ENCODE results near the gene PRRX1.
A peak's percentile ranks its signal among the peaks of the same experiment; 100 is the strongest.

Gene PRRX1

GRCh38 chr1:170664093-170664827 is at the start of gene PRRX1:
TSS of gene PRRX1 (plus strand) at chr1:170664131. CDS start at chr1:170664219, 88 bp downstream.
- peak in 5 of 56 donors; percentile 16 to 53 (median 29) for DNase-seq

GRCh38 chr1:170617591-170618330 is 46.2 kb upstream of the PRRX1 start:
- no peak for DNase-seq

- no peak for DNase-seq
Measured at GRCh38 chr1:170618421-170618820, 45.5 kb upstream of the PRRX1 start.

GRCh38 chr1:170619241-170620028 is 44.5 kb upstream of the PRRX1 start:
- peak in 1 of 56 donors; percentile 42 for DNase-seq

- no peak for DNase-seq
Measured at GRCh38 chr1:170620164-170620563, 43.8 kb upstream of the PRRX1 start.

- DNase-seq, result no peak
Measured at GRCh38 chr1:170623171-170623570, 40.8 kb upstream of the PRRX1 start.

GRCh38 chr1:170624146-170624545 is 39.8 kb upstream of the PRRX1 start:
- DNase-seq, result no peak

DNA sequence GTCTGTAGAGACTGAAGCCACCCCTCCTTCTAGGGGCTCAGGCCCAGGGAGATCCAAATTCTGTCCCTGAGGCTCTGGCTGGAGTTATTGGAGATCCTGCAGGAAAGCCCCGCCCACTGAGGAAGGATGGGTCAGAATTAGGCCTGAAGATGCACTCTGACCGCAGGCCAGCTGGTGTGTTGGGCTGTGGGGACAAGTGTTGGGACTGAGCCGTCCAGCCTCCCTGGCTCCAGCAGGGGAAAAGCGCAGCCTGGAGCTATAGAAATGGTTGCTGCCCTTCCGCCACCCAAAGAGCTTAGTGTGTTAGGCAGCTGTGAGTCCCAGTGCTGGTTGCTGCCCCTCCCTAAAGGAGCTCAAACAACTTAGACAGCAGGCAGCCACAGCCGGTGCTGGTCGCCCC is 33.0 kb upstream of the PRRX1 start:
- no peak for DNase-seq

GRCh38 chr1:170634293-170634692 is 29.6 kb upstream of the PRRX1 start:
- DNase-seq, result no peak

GRCh38 chr1:170634824-170635410 is 29.0 kb upstream of the PRRX1 start:
- DNase-seq, result no peak

GRCh38 chr1:170640581-170640980 is 23.4 kb upstream of the PRRX1 start:
- DNase-seq, result no peak

DNA sequence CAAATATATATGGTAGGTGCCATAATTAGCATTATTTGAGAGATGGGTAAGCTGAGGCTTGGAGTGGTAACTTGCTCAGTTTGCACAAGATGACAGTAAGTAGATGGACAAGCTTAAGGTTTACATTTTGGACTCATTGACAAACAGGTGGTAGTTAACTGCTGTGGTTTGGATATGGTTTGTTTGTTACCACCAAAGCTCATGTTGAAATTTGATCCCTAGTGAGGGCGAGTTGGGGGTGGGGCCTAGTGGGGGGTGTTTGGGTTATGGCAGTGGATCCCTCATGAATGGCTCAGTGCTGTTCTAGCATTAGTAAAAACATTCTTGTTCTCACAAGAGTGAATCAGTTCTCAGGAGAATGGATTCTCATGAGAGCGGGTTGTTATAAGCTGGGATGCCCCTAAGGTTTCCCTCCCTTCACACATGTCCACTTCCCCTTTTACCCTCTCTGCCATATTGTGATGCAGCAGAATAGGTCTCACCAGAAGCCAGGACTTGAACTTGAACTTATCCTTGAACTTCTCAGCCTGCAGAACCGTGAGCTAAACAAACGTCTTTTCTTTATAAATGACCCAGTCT is 6.6 kb upstream of the PRRX1 start:
- DNase-seq, result no peak

DNA sequence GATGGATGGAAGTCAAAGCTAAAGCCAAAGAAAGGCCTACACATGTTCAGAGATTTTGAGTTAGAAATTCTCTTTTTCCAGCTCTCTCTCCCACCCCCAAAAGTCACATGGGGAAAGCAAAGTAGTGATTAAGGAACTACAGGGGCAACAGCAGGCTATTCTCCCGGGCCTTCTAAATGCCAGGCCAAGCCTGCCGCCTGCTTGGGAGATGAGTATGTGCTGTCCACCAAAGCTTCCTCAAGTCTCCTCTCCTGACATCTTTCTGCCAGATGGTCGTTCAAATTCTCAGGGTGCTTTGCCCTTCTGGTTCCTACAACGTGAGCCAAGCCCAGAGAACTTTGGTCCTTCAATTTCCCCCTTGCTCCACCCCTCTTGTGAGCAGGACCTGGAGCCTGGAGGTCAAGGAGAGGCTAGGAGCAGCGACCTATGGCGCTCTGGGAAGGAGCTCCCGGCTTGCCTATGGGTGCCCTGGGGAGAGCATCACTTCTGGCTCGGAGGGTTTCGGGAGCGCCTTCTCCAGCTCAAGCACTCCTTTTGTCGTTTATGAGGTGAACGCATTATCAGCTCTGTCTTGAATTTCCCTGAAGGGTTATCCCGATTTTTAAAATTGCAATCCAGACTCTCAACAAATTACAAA is 4.4 kb upstream of the PRRX1 start:
- no peak for DNase-seq

DNA sequence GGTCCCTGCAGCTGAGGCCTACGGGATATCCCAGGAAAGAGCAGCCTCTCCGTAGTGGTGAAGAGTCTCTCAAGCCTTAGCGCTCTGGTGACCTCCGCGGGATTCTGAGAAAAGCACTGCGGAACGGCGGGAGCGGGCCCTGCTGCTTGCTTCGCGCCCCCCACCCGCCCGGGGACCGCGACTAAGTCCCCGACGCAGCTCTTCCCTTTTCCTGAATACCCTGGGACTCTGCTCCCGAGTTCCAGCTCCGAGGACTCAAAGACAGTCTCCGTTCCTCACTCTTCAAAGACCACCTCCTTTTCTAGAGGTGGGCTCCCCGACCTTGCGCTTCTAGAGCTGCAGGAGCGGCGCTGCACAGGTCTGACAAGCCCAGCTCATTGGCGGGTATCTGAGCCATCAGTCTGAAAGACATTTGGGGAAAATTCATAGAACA is 3.6 kb upstream of the PRRX1 start:
- no peak for DNase-seq

DNA sequence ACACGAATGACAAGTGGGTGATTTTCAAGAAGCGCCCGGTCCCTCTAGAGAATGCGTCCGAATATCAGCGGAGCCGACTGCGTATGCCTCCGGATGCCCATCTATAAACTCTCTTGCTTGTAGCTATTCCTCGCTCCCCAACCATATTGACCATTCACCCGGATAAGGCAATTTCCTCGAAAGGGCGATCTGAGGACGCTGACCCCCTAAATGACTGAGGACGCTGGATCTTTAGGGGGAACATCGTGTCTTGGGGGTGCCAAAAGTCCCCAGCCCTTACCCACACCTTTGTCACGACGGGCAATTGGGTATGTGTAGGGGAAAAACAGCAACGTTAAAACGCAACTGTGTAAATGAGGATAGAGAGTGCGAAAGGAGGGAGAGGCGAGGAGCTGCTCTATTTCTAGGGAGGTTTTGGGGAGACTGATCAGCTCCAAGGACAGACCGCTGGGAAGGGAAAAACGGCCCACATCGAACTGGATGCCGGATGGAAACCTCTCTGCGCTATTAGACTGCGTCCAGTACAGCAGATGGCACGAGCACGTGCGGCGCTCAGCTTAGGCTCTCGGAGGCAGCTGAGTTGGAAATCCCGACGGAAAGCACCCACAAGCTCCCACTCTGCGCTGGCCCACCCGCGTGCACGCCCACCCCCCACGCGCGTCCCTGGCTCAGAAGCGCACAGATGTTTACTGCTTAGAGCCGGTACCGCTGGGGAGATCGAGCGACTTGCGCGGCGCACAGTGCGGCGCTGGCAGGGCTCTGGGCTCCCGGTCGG is 2.9 kb upstream of the PRRX1 start:
- DNase-seq, result peak in 2 of 56 donors; percentile 9 to 12

DNA sequence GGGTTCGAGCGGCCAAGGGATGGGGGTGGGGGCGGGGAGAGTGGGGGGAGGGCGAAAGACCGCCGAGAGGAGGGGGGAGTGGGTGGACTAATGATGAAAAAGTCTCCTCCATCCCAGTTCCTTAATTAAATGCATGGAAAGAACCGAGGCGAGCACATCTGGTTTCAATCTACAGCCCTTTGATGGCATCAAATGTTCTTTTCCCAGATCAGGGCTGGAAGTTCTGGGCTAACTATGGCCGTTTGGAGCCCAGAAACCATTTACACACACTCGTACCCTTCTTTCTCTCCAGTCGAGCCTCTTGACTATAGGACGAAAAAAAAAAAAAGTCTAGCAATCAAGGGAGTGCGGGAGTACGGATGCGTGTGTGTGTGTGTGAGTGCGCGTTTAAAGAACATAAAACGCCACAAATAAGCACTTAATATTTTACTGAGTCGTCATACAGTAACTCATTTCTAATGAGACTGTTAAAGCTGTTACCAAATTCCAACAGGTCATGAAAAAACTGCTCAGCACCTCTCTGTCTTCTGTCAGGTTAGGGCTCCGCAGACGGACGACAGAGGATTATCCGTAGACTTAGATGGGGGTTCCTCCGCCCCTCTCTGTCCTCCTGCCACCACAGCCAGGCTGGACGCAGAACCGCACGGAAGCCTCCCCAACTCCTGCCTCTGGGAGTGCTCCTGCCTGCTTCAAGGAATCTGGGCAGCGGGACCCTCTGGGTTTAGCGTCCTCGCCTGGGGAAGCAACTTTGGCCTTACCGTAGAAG is 2.1 kb upstream of the PRRX1 start:
- DNase-seq, result peak in 3 of 56 donors; percentile 7 to 18 (median 15)

DNA sequence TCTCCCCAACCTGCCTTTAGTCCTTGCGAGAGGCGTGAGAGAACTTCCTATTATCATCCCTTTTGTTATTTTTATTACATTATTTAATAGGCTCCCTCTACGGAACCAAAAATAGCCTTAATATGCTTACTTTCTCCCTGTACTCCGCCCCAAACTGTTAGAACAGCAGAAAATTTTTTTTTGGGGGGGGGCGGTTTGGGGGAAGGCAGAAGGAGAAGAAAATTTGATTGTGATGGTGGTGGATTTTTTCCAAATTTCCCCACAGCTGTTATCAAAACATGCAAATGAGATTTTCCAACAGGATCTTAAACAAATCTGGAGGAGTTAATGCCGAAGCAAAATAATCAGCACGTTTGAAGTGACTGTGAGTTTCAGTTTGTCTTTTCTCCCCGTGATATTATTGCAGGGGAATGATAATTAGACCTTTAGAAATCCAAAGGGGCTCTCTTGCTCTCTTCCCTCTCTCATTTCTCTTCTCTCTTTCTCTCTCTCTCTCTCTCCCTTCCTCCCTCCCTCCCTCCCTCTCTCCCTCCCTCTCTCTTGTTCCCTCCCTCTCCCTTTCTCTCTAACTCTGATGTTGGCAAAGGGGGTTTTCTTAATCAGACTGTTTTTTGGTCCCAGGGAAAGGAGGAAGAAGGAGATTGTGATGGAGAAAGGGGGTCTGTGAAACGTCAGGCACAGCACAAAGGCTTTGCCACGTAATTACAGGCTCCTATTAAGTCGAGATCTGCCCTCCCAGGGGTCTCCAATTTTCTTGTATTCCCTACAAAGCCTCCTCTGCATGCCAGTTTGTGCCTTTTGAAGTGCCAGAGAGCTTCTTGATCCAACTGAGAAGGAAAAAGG is 1.1 kb upstream of the PRRX1 start:
- DNase-seq, result peak in 1 of 56 donors; percentile 5

Data from amygdala (tissue), 56 donors.